GM12892 (cell line): ENCODE results near the gene NSUN6.
"Not testable (repeated sequence)": the region's sequence is repeated elsewhere in the genome, so short reads cannot be mapped to it uniquely, and the experiment has no call there.

ENCODE experiments used
- DNase-seq: peaks from one replicate; pipeline ENCODE4 v3.0.0; 2011; ENCODE audit not compliant: insufficient read length
- FAIRE-seq: peaks from 2 replicates; lab custom pipeline; 2011; peaks lifted over from hg19 to GRCh38; lab: Jason Lieb, UNC
- POLR2A ChIP-seq: IDR thresholded peaks from 2 replicates; pipeline ENCODE4 v1.6.1; 2011; ENCODE audit warnings: low read depth, low read length, control low read depth
- POLR2AphosphoS5 ChIP-seq: IDR thresholded peaks from 2 replicates; pipeline ENCODE4 v1.6.1; 2011; ENCODE audit warnings: low read depth, low read length, control low read depth
- TAF1 ChIP-seq: IDR thresholded peaks from 2 replicates; pipeline ENCODE4 v1.6.1; 2011; ENCODE audit warnings: low read depth, mild to moderate bottlenecking, control low read depth, low read length, borderline replicate concordance

Gene NSUN6

GRCh38 chr10:18625886-18626285, 25.5 kb downstream of the NSUN6 start:
- TF ChIP-seq TAF1 (no peak), POLR2AphosphoS5 (no peak), POLR2A (no peak)
- no peak for DNase-seq
- FAIRE-seq = no peak

- not testable (repeated sequence) for FAIRE-seq, DNase-seq
Observed at GRCh38 chr10:18623671-18624070, 27.7 kb downstream of the NSUN6 start.

GRCh38 chr10:18620856-18621255, 30.5 kb downstream of the NSUN6 start:
- no peak for TF ChIP-seq TAF1
- no peak for TF ChIP-seq POLR2AphosphoS5
- TF ChIP-seq POLR2A = no peak
- no peak for FAIRE-seq
- DNase-seq = no peak

- DNase-seq (no peak), FAIRE-seq (no peak)
- TF ChIP-seq POLR2AphosphoS5 (no peak), POLR2A (no peak), TAF1 (no peak)
Observed at GRCh38 chr10:18619016-18619415, 32.4 kb downstream of the NSUN6 start.

- DNase-seq (no peak), FAIRE-seq (no peak)
- TF ChIP-seq TAF1 = no peak
- TF ChIP-seq POLR2A = no peak
- TF ChIP-seq POLR2AphosphoS5 = no peak
Observed at GRCh38 chr10:18616337-18616736, 35.0 kb downstream of the NSUN6 start.

- TF ChIP-seq TAF1 = no peak
- no peak for TF ChIP-seq POLR2A
- no peak for TF ChIP-seq POLR2AphosphoS5
- DNase-seq = no peak
- no peak for FAIRE-seq
Observed at GRCh38 chr10:18615618-18616017, 35.8 kb downstream of the NSUN6 start.

- DNase-seq = no peak
- TF ChIP-seq POLR2AphosphoS5 = no peak
- no peak for TF ChIP-seq POLR2A
- no peak for TF ChIP-seq TAF1
- no peak for FAIRE-seq
Observed at GRCh38 chr10:18611168-18611567, 40.2 kb downstream of the NSUN6 start.

- DNase-seq = no peak
- TF ChIP-seq TAF1 = no peak
- TF ChIP-seq POLR2AphosphoS5 = no peak
- TF ChIP-seq POLR2A = no peak
- FAIRE-seq = no peak
Observed at GRCh38 chr10:18610517-18610916, 40.9 kb downstream of the NSUN6 start.

- no peak for TF ChIP-seq TAF1
- TF ChIP-seq POLR2A = no peak
- FAIRE-seq (no peak), DNase-seq (no peak)
Observed at GRCh38 chr10:18608596-18608995, 42.8 kb downstream of the NSUN6 start.

- no peak for DNase-seq
- TF ChIP-seq POLR2AphosphoS5 (no peak), POLR2A (no peak), TAF1 (no peak)
- FAIRE-seq = no peak
Observed at GRCh38 chr10:18607503-18608378, 43.6 kb downstream of the NSUN6 start.

- FAIRE-seq = no peak
- TF ChIP-seq POLR2AphosphoS5 = no peak
- DNase-seq = no peak
Observed at GRCh38 chr10:18606051-18606695, 45.2 kb downstream of the NSUN6 start.

GRCh38 chr10:18601321-18601720, 50.1 kb downstream of the NSUN6 start:
- no peak for TF ChIP-seq POLR2A
- TF ChIP-seq POLR2AphosphoS5 = no peak
- DNase-seq = no peak
- no peak for FAIRE-seq

- no peak for DNase-seq
- FAIRE-seq = no peak
- TF ChIP-seq POLR2AphosphoS5 = no peak
- no peak for TF ChIP-seq TAF1
- TF ChIP-seq POLR2A = no peak
Observed at GRCh38 chr10:18599392-18599791, 52.0 kb downstream of the NSUN6 start.
